ENCODE results near the gene KIF25.

DNA sequence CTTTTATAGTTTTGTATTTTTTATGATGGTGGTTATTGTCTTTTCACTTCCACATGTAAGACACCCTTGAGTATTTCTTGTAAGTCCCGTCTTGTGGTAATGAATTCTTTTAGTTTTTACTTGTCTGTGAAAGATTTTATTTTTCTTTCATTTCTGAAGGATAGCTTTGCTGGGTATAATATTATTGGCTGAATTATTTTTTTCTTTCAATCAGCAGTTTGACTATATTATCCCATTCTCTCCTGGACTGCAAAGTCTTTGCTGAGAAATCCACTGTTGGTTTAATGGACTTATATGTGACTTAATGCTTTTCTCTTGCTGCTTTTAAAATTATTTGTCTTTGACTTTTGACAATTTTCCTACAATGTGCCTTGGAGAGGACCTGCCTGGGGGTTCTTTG is 13.8 kb downstream of the KIF25 start:
- TF ChIP-seq CEBPB (IDR thresholded peaks at IDR 0.05): no peak
- TF ChIP-seq RAD21 (IDR thresholded peaks at IDR 0.05; ENCODE audit: low read depth): no peak
- TF ChIP-seq, protein P1, sequence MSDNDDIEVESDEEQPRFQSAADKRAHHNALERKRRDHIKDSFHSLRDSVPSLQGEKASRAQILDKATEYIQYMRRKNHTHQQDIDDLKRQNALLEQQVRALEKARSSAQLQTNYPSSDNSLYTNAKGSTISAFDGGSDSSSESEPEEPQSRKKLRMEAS (IDR thresholded peaks at IDR 0.05): no peak
- TF ChIP-seq, protein P2, sequence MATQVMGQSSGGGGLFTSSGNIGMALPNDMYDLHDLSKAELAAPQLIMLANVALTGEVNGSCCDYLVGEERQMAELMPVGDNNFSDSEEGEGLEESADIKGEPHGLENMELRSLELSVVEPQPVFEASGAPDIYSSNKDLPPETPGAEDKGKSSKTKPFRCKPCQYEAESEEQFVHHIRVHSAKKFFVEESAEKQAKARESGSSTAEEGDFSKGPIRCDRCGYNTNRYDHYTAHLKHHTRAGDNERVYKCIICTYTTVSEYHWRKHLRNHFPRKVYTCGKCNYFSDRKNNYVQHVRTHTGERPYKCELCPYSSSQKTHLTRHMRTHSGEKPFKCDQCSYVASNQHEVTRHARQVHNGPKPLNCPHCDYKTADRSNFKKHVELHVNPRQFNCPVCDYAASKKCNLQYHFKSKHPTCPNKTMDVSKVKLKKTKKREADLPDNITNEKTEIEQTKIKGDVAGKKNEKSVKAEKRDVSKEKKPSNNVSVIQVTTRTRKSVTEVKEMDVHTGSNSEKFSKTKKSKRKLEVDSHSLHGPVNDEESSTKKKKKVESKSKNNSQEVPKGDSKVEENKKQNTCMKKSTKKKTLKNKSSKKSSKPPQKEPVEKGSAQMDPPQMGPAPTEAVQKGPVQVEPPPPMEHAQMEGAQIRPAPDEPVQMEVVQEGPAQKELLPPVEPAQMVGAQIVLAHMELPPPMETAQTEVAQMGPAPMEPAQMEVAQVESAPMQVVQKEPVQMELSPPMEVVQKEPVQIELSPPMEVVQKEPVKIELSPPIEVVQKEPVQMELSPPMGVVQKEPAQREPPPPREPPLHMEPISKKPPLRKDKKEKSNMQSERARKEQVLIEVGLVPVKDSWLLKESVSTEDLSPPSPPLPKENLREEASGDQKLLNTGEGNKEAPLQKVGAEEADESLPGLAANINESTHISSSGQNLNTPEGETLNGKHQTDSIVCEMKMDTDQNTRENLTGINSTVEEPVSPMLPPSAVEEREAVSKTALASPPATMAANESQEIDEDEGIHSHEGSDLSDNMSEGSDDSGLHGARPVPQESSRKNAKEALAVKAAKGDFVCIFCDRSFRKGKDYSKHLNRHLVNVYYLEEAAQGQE (IDR thresholded peaks at IDR 0.05; ENCODE audit: low read depth): no peak
- TF ChIP-seq YY1 (IDR thresholded peaks at IDR 0.05; ENCODE audit: low read depth): no peak
- no peak for TF ChIP-seq NFIC (IDR thresholded peaks at IDR 0.05)
- TF ChIP-seq TAF1 (IDR thresholded peaks at IDR 0.05; ENCODE audit: low read depth): no peak
- no peak for TF ChIP-seq ZBTB7A (IDR thresholded peaks at IDR 0.05; ENCODE audit: low read depth)

Data from Ishikawa (cell line).